Hepatocyte (in vitro differentiated cells): Measurements from ENCODE around the gene TRAM2. TPM values are rescaled to one million over a fixed set of nuclear protein-coding genes. Genes with fewer than 3 reads are reported as not detected.

Source experiments
- DNase-seq: peaks from one replicate; pipeline ENCODE4 v3.0.0-alpha.2; 2016; ENCODE audit warnings: low spot score
- H2AFZ ChIP-seq: fragments of 200-600 bp; sonication (generic); 2 replicates; pipeline ENCODE4 v1.6.0; 2016; ENCODE audit warnings: antibody characterized with exemption, mild to moderate bottlenecking
- H3K27ac ChIP-seq: fragments of 200-600 bp; sonication (generic); 2 replicates; pipeline ENCODE4 v1.5.1; 2016; ENCODE audit warnings: mild to moderate bottlenecking
- H3K27me3 ChIP-seq: fragments of 200-600 bp; sonication (generic); 2 replicates; pipeline ENCODE4 v1.6.1; 2016
- H3K36me3 ChIP-seq: fragments of 200-600 bp; sonication (generic); replicated peaks from 2 replicates; pipeline ENCODE4 v1.5.1; 2016; ENCODE audit warnings: low read depth; ENCODE audit not compliant: insufficient read depth
- H3K4me1 ChIP-seq: fragments of 200-600 bp; sonication (generic); 2 replicates; pipeline ENCODE4 v1.5.1; 2016; ENCODE audit warnings: mild to moderate bottlenecking, moderate library complexity; ENCODE audit not compliant: insufficient read depth
- H3K4me2 ChIP-seq: fragments of 200-600 bp; sonication (generic); 2 replicates; pipeline ENCODE4 v1.6.0; 2016
- H3K4me3 ChIP-seq: fragments of 200-600 bp; sonication (generic); 2 replicates; pipeline ENCODE4 v1.5.1; 2016; ENCODE audit warnings: mild to moderate bottlenecking
- H3K79me2 ChIP-seq: fragments of 200-600 bp; sonication (generic); 2 replicates; pipeline ENCODE4 v1.6.0; 2017; ENCODE audit warnings: mild to moderate bottlenecking
- H3K9me2 ChIP-seq: fragments of 200-600 bp; sonication (generic); replicated peaks from 2 replicates; pipeline ENCODE4 v1.6.0; 2017; ENCODE audit warnings: mild to moderate bottlenecking; ENCODE audit not compliant: insufficient read depth
- H3K9me3 ChIP-seq: fragments of 200-600 bp; sonication (generic); 2 replicates; pipeline ENCODE4 v1.5.1; 2016; ENCODE audit warnings: low read depth, mild to moderate bottlenecking
- H4K20me1 ChIP-seq: fragments of 200-600 bp; sonication (generic); 2 replicates; pipeline ENCODE4 v1.6.0; 2016; ENCODE audit warnings: mild to moderate bottlenecking; ENCODE audit not compliant: insufficient read depth, poor library complexity, severe bottlenecking
- EZH2 ChIP-seq: fragments of 200-600 bp; sonication (generic); IDR thresholded peaks from 2 replicates; pipeline ENCODE4 v1.6.1; 2016; ENCODE audit warnings: antibody characterized with exemption, mild to moderate bottlenecking, borderline replicate concordance
- EZH2phosphoT487 ChIP-seq: fragments of 200-600 bp; sonication (generic); IDR thresholded peaks from one replicate; pipeline ENCODE4 v1.6.1; 2018; ENCODE audit warnings: antibody characterized with exemption, mild to moderate bottlenecking, low read depth, moderate library complexity; ENCODE audit not compliant: unreplicated experiment, severe bottlenecking
- WGBS: methylation state at CpG from one replicate; pipeline ENCODE4 v1.1.6; 2016; ENCODE audit warnings: low lambda C conversion rate; ENCODE audit errors: missing lambda C conversion rate; 5-methylcytosine and 5-hydroxymethylcytosine counted together
- polyA plus RNA-seq: library from polyadenylated mRNA; unstranded; fragments of >200 nt; fragmentation: Nextera tagmentation; extraction: Ambion mirVana; gene quantifications from 2 replicates; pipeline ENCODE4 v1.2.1, GENCODE V29; 2016
- total RNA-seq: library from RNA; depleted of rRNA; stranded (reverse); fragments of >200 nt; gene quantifications from 2 replicates; pipeline ENCODE4 v1.2.3, GENCODE V29; 2014
- TF ChIP-seq, protein P1 (sequence below): fragments of 200-600 bp; sonication (generic); IDR thresholded peaks from 2 replicates; pipeline ENCODE4 v1.5.1; 2016; ENCODE audit warnings: antibody characterized with exemption, mild to moderate bottlenecking; ENCODE audit not compliant: poor library complexity

TRAM2 gene
- total and polyA plus RNA-seq, 2 experiments from 2014 or later, result 29.6 to 47.6 TPM

DNA sequence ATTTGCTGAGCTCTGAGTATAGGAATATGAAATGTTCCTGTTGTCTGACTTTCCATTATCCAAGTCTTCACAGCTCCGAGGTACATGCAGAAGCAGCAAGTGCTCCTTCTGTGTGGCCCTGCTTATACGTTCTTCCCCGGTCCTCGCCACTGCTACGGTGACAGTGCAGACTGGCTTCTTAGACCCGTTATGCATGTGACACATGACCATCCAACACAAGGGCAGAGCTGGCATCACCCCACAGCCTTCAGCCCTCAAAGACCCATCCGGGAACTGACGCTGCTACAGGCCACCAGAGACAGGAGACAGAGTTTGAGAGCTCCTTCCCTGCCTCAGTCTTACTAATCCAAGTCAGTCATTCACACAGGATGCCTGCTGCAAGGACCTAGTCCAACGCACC lies 70.4 kb downstream of the TRAM2 start:
- H3K79me2 ChIP-seq, result no peaks in the 10 kb centered on the region
- TF ChIP-seq EZH2phosphoT487, result no peak
- no peak for TF ChIP-seq EZH2
- TF ChIP-seq, protein P1, sequence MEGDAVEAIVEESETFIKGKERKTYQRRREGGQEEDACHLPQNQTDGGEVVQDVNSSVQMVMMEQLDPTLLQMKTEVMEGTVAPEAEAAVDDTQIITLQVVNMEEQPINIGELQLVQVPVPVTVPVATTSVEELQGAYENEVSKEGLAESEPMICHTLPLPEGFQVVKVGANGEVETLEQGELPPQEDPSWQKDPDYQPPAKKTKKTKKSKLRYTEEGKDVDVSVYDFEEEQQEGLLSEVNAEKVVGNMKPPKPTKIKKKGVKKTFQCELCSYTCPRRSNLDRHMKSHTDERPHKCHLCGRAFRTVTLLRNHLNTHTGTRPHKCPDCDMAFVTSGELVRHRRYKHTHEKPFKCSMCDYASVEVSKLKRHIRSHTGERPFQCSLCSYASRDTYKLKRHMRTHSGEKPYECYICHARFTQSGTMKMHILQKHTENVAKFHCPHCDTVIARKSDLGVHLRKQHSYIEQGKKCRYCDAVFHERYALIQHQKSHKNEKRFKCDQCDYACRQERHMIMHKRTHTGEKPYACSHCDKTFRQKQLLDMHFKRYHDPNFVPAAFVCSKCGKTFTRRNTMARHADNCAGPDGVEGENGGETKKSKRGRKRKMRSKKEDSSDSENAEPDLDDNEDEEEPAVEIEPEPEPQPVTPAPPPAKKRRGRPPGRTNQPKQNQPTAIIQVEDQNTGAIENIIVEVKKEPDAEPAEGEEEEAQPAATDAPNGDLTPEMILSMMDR, result no peak
- no peaks in the 10 kb centered on the region for H4K20me1 ChIP-seq
- H2AFZ ChIP-seq, result no peak overlapping the region
- no peak for DNase-seq
- 85% methylated on average over 9 of the region's 9 CpGs for WGBS
- no peaks in the 10 kb centered on the region for H3K9me3 ChIP-seq
- no peak overlapping the region for H3K4me2 ChIP-seq
- H3K4me1 ChIP-seq, result peaks cover 1% of the 10 kb centered on the region
- no peaks in the 10 kb centered on the region for H3K9me2 ChIP-seq
- no peaks in the 10 kb centered on the region for H3K27me3 ChIP-seq
- H3K4me3 ChIP-seq, result no peak overlapping the region
- H3K36me3 ChIP-seq, result no peaks in the 10 kb centered on the region
- H3K27ac ChIP-seq, result no peak overlapping the region

DNA sequence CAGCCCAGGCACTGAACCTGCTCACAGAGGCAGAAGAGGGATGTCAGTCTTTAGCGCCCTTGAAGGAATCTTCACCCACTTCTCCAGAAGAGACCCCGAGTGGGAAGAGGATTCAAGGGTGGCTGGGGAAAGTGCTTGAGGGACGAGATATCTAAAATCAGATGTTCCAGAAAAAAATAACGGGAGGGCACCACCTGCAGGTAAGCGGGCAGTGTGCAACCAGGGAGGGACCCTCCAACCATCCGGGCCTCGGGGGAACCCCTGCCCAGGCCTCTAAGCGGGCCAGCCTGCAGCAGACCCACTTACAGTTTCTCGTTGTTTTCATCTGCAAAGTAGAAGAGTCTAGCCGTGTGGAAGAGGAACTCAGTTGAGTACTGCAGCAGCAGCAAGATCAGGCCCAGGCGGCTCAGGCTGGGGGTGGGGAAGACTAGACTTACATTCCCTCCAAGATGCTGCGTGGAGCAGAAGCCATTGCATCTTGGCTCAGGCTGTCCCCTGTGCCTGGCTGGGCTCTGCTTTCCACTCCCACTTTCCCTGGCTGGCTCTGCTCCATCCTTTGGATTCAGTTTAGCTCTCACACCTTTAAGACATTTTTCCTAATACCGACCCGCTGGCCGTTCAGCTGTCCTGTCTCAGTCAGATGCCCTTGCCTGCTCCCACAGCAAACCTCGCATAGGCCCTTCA lies 71.0 kb downstream of the TRAM2 start:
- H3K9me2 ChIP-seq, result no peaks in the 10 kb centered on the region
- DNase-seq, result no peak
- H3K27me3 ChIP-seq, result no peaks in the 10 kb centered on the region
- no peaks in the 10 kb centered on the region for H3K79me2 ChIP-seq
- no peak overlapping the region for H3K4me3 ChIP-seq
- no peak overlapping the region for H2AFZ ChIP-seq
- TF ChIP-seq, protein P1, result no peak
- TF ChIP-seq EZH2 (no peak), EZH2phosphoT487 (no peak)
- no peaks in the 10 kb centered on the region for H4K20me1 ChIP-seq
- 90% methylated on average over 16 of the region's 16 CpGs for WGBS
- no peaks in the 10 kb centered on the region for H3K9me3 ChIP-seq
- no peak overlapping the region for H3K4me2 ChIP-seq
- no peak overlapping the region for H3K27ac ChIP-seq
- no peaks in the 10 kb centered on the region for H3K4me1 ChIP-seq
- no peaks in the 10 kb centered on the region for H3K36me3 ChIP-seq

DNA sequence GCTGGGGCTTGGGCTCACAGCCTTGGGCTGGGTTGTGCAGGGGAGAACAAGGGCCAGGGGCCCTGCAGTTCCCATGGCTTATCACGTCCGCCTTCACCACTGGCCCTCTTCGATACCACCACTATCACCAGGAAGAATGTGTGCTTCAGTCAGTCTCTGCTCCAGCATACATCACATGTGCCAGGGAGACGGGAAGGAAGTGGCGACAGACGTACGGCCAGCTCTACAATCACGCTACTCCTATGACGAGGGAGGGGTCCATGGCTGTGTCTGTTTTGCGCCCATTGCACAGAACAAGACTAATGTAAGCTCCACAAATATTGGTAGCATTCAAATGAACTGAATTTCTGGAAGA lies 72.1 kb downstream of the TRAM2 start:
- no peaks in the 10 kb centered on the region for H3K9me2 ChIP-seq
- no peak overlapping the region for H3K4me3 ChIP-seq
- no peaks in the 10 kb centered on the region for H3K4me1 ChIP-seq
- no peaks in the 10 kb centered on the region for H3K9me3 ChIP-seq
- H3K79me2 ChIP-seq, result no peaks in the 10 kb centered on the region
- H3K4me2 ChIP-seq, result no peak overlapping the region
- no peaks in the 10 kb centered on the region for H4K20me1 ChIP-seq
- 97% methylated on average over 10 of the region's 10 CpGs for WGBS
- no peaks in the 10 kb centered on the region for H3K36me3 ChIP-seq
- TF ChIP-seq EZH2, result no peak
- TF ChIP-seq EZH2phosphoT487, result no peak
- TF ChIP-seq, protein P1, result no peak
- H3K27me3 ChIP-seq, result no peaks in the 10 kb centered on the region
- peak overlapping the region; percentile 37 for H3K27ac ChIP-seq
- DNase-seq, result no peak
- no peak overlapping the region for H2AFZ ChIP-seq
